Measurements from ENCODE around the gene PCSK6.

GRCh38 chr15:101309436-101310160 lies 179.9 kb downstream of the PCSK6 start:
- TF ChIP-seq ZBTB43 (CRISPR knock-in tag; IDR thresholded peaks at IDR 0.05) (no peak), CTCF (IDR thresholded peaks at IDR 0.05) (no peak), ZNF138 (CRISPR knock-in tag; conservative IDR thresholded peaks at IDR 0.05) (no peak), CREM (CRISPR knock-in tag; IDR thresholded peaks at IDR 0.05) (no peak), JUN (CRISPR knock-in tag; IDR thresholded peaks at IDR 0.05) (no peak), ZBTB21 (CRISPR knock-in tag; IDR thresholded peaks at IDR 0.05; ENCODE audit: borderline replicate concordance) (no peak), TCF7 (CRISPR knock-in tag; IDR thresholded peaks at IDR 0.05; ENCODE audit: low read depth) (no peak)
- TF ChIP-seq, protein P1, sequence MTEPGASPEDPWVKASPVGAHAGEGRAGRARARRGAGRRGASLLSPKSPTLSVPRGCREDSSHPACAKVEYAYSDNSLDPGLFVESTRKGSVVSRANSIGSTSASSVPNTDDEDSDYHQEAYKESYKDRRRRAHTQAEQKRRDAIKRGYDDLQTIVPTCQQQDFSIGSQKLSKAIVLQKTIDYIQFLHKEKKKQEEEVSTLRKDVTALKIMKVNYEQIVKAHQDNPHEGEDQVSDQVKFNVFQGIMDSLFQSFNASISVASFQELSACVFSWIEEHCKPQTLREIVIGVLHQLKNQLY (CRISPR knock-in tag; IDR thresholded peaks at IDR 0.05): no peak
